Neural progenitor cell (in vitro differentiated cells): Measurements from ENCODE around the gene SLC35E2B.
"Not testable (repeated sequence)": the region's sequence is repeated elsewhere in the genome, so short reads cannot be mapped to it uniquely, and the experiment has no call there.

Experiments
- EZH2 ChIP-seq: fragments of 200-600 bp; sonication (generic); IDR thresholded peaks from 2 replicates; pipeline ENCODE4 v1.6.1; 2017; ENCODE audit warnings: antibody characterized with exemption, mild to moderate bottlenecking, moderate library complexity
- EZH2phosphoT487 ChIP-seq: fragments of 200-600 bp; sonication (generic); IDR thresholded peaks from 2 replicates; pipeline ENCODE4 v1.6.1; 2017; ENCODE audit warnings: antibody characterized with exemption
- TF ChIP-seq, protein P1 (sequence below): fragments of 200-600 bp; sonication (generic); IDR thresholded peaks from 2 replicates; pipeline ENCODE4 v1.5.1; 2017; ENCODE audit warnings: antibody characterized with exemption, mild to moderate bottlenecking

DNA sequence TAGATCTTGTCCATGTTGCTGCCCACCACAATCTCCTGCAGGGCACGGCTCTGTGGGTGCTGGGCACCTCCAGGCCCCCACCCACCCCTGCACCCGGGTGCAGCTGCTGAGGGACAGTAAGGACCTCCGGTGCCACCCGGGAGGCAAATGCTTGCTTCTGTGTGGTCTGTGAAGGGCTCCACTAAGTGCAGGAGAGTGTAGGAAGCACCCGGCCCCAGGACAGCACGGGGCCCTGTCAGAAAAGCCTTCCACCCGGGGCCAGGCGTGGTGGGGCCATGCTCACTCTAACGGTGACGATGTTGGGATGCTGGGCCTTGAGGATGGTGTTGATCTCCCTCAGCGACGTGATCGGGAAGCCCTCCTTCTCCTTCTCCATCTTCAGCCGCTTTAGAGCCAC lies 55.1 kb downstream of the SLC35E2B start:
- TF ChIP-seq, protein P1, sequence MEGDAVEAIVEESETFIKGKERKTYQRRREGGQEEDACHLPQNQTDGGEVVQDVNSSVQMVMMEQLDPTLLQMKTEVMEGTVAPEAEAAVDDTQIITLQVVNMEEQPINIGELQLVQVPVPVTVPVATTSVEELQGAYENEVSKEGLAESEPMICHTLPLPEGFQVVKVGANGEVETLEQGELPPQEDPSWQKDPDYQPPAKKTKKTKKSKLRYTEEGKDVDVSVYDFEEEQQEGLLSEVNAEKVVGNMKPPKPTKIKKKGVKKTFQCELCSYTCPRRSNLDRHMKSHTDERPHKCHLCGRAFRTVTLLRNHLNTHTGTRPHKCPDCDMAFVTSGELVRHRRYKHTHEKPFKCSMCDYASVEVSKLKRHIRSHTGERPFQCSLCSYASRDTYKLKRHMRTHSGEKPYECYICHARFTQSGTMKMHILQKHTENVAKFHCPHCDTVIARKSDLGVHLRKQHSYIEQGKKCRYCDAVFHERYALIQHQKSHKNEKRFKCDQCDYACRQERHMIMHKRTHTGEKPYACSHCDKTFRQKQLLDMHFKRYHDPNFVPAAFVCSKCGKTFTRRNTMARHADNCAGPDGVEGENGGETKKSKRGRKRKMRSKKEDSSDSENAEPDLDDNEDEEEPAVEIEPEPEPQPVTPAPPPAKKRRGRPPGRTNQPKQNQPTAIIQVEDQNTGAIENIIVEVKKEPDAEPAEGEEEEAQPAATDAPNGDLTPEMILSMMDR, result not testable (repeated sequence)
- TF ChIP-seq EZH2phosphoT487, EZH2: not testable (repeated sequence)
